MCF 10A (cell line): Measurements from ENCODE around the gene PKD1. TPM values are rescaled to one million over a fixed set of nuclear protein-coding genes. Genes with fewer than 3 reads are reported as not detected.

ENCODE experiments used
- BruUV-seq: library from RNA; stranded (reverse); fragments of 400-500 nt; replicated peaks from 2 replicates; lab custom pipeline; 2021; lab: Mats Ljungman, UMichigan
- CTCF ChIA-PET: fragments of 300-600 bp; sonication (Branson Sonifier 250); formaldehyde crosslinking; extraction: SDS; loops from one replicate; lab custom pipeline; 2021; ENCODE audit warnings: antibody characterized with exemption, inconsistent platforms; lab: Yijun Ruan, JAX
- POLR2A ChIA-PET: fragments of 300-600, 350-650 bp; sonication (Branson Sonifier 250); formaldehyde crosslinking; extraction: SDS; loops from one replicate; lab custom pipeline; 2020; ENCODE audit warnings: antibody characterized with exemption, inconsistent platforms; lab: Yijun Ruan, JAX
- DNase-seq: peaks from one replicate; pipeline ENCODE4 v3.0.0-alpha.2; 2018; ENCODE audit not compliant: unreplicated experiment
- H3K27ac Mint-ChIP-seq: one replicate; pipeline ENCODE4 v1.8.0; 2022; ENCODE audit warnings: mild to moderate bottlenecking, low read depth, mixed read lengths; ENCODE audit not compliant: unreplicated experiment
- H3K27me3 Mint-ChIP-seq: one replicate; pipeline ENCODE4 v1.8.0; 2022; ENCODE audit warnings: mixed read lengths; ENCODE audit not compliant: insufficient read depth, unreplicated experiment
- H3K36me3 Mint-ChIP-seq: one replicate; pipeline ENCODE4 v1.8.0; 2022; ENCODE audit warnings: mild to moderate bottlenecking, moderate library complexity, mixed read lengths; ENCODE audit not compliant: insufficient read depth, unreplicated experiment
- H3K4me1 Mint-ChIP-seq: one replicate; pipeline ENCODE4 v1.8.0; 2022; ENCODE audit warnings: mixed read lengths; ENCODE audit not compliant: insufficient read depth, unreplicated experiment
- H3K4me3 Mint-ChIP-seq: one replicate; pipeline ENCODE4 v1.8.0; 2022; ENCODE audit warnings: mild to moderate bottlenecking, moderate library complexity, mixed read lengths; ENCODE audit not compliant: unreplicated experiment
- H3K9me3 Mint-ChIP-seq: one replicate; pipeline ENCODE4 v1.8.0; 2022; ENCODE audit warnings: mixed read lengths; ENCODE audit not compliant: unreplicated experiment
- CTCF ChIP-seq: fragments of 200-600 bp; IDR thresholded peaks from one replicate; pipeline ENCODE4 v1.8.0; 2022; ENCODE audit warnings: antibody characterized with exemption, mild to moderate bottlenecking; ENCODE audit not compliant: unreplicated experiment
- intact Hi-C: fragments of 100-400 bp; cut with micrococcal nuclease; formaldehyde crosslinking; loops from 2 replicates; pipeline ENCODE4 v1.14.1; 2022
- total RNA-seq: library from RNA; stranded (reverse); gene quantifications from 2 replicates; pipeline ENCODE4 v1.2.3, GENCODE V29; 2022

PKD1 gene
- total RNA-seq, 1 experiment from 2014 or later, result 187 TPM

- ChIA-PET POLR2A (interaction anchor here (0.6 to 1.2 kb wide), 6 partner anchors 9 to 193 kb away, joined by 3 to 5 read pairs (median 3); partner anchors contain the start of genes ECI1 and RPS2), CTCF (interaction anchor here (0.6 to 0.7 kb wide), 2 partner anchors 49 to 150 kb away, joined by 3 read pairs; no protein-coding TSS in a partner anchor)
- Mint-ChIP-seq H3K4me3 (peak overlapping the region; percentile 96), H3K36me3 (peaks cover 42% of the 10 kb centered on the region), H3K9me3 (no peaks in the 10 kb centered on the region), H3K27me3 (no peaks in the 10 kb centered on the region), H3K4me1 (peaks cover 31% of the 10 kb centered on the region), H3K27ac (peak overlapping the region; percentile 82)
- DNase-seq, result no peak
- intact Hi-C loops, result no loop called here
- no TSS peak for BruUV-seq
- no peak for TF ChIP-seq CTCF
These were observed 22.0 kb upstream of the PKD1 start for GRCh38 chr16:2157480-2158261.

GRCh38 chr16:2156849-2157224 lies 21.1 kb upstream of the PKD1 start:
- H3K9me3 Mint-ChIP-seq, result no peaks in the 10 kb centered on the region
- H3K27me3 Mint-ChIP-seq, result no peaks in the 10 kb centered on the region
- intact Hi-C loops, result no loop called here
- peak overlapping the region; percentile 82 for H3K27ac Mint-ChIP-seq
- H3K36me3 Mint-ChIP-seq, result peaks cover 48% of the 10 kb centered on the region
- ChIA-PET POLR2A (interaction anchor here (0.8 to 2.8 kb wide), 6 partner anchors 10 to 112 kb away, joined by 3 to 34 read pairs (median 10); partner anchors contain the start of genes NTHL1, PGP and TSC2), CTCF (no interaction called here)
- H3K4me3 Mint-ChIP-seq, result peak overlapping the region; percentile 96
- no peak for TF ChIP-seq CTCF
- BruUV-seq, result no TSS peak
- DNase-seq, result no peak
- peaks cover 27% of the 10 kb centered on the region for H3K4me1 Mint-ChIP-seq

- Mint-ChIP-seq H3K9me3 (no peaks in the 10 kb centered on the region), H3K4me1 (peaks cover 27% of the 10 kb centered on the region), H3K27ac (peak overlapping the region; percentile 82), H3K4me3 (peak overlapping the region; percentile 96), H3K36me3 (peaks cover 51% of the 10 kb centered on the region), H3K27me3 (no peaks in the 10 kb centered on the region)
- POLR2A ChIA-PET, result interaction anchor here (0.6 to 6.6 kb wide), 54 partner anchors 7 to 1848 kb away, joined by 3 to 72 read pairs (median 6); partner anchors contain the start of genes AMDHD2, BRICD5, CASKIN1 and E4F1
- CTCF ChIA-PET, result interaction anchor here (0.5 to 0.9 kb wide), 3 partner anchors 15 to 290 kb away, joined by 3 read pairs; no protein-coding TSS in a partner anchor
- intact Hi-C loops, result no loop called here
- BruUV-seq, result TSS peak; percentile 74
- DNase-seq, result peak; percentile 41
- no peak for TF ChIP-seq CTCF
These were observed 20.5 kb upstream of the PKD1 start for GRCh38 chr16:2155977-2156848.
